IMR-90 (cell line): ENCODE data around the gene ODAD3. TPM values are rescaled to one million over a fixed set of nuclear protein-coding genes. Genes with fewer than 3 reads are reported as not detected.

ENCODE experiments used
- ATAC-seq: fragments of 200-7000 bp; cut with Tn5 transposase; 2 replicates; pipeline ENCODE4 v1.9.1; 2020; ENCODE audit warnings: low read depth, mild to moderate bottlenecking, moderate library complexity
- BruUV-seq: library from RNA; stranded (reverse); fragments of 400-500 nt; replicated peaks from 2 replicates; lab custom pipeline; 2021; lab: Mats Ljungman, UMichigan
- CTCF ChIA-PET: fragments of 300-600 bp; formaldehyde crosslinking; extraction: SDS; loops from one replicate; lab custom pipeline; 2021; ENCODE audit warnings: antibody characterized with exemption; lab: Yijun Ruan, JAX
- POLR2A ChIA-PET: fragments of 300-600 bp; sonication (Branson Sonifier 250); formaldehyde crosslinking; loops from one replicate; lab custom pipeline; 2022; ENCODE audit warnings: antibody characterized with exemption; ENCODE audit not compliant: unreplicated experiment; lab: Charles Lee
- DNase-seq: peaks from one replicate; pipeline ENCODE4 v3.0.0; 2013
- H2AFZ ChIP-seq: replicated peaks from 2 replicates; pipeline ENCODE3; 2013; ENCODE audit warnings: low read length, mild to moderate bottlenecking; ENCODE audit not compliant: poor library complexity
- H2AK5ac ChIP-seq: 2 replicates; pipeline ENCODE4 v1.6.1; 2013; ENCODE audit warnings: low read depth, low read length, inconsistent platforms
- H2AK9ac ChIP-seq: replicated peaks from 2 replicates; pipeline ENCODE3; 2013; ENCODE audit warnings: mild to moderate bottlenecking, low read depth, low read length, moderate library complexity; ENCODE audit not compliant: poor library complexity
- H2BK120ac ChIP-seq: 2 replicates; pipeline ENCODE4 v1.6.1; 2013; ENCODE audit warnings: low read depth, low read length, inconsistent platforms
- H2BK15ac ChIP-seq: 3 replicates; pipeline ENCODE4 v1.6.1; 2013; ENCODE audit warnings: low read depth, low read length, inconsistent platforms
- H2BK20ac ChIP-seq: 2 replicates; pipeline ENCODE4 v1.6.1; 2013; ENCODE audit warnings: low read depth, mild to moderate bottlenecking, inconsistent platforms, low read length, moderate library complexity
- H2BK5ac ChIP-seq: 2 replicates; pipeline ENCODE4 v1.6.1; 2013; ENCODE audit warnings: mild to moderate bottlenecking, low read depth, low read length, inconsistent platforms; ENCODE audit not compliant: poor library complexity, severe bottlenecking
- H3K14ac ChIP-seq: replicated peaks from 2 replicates; pipeline ENCODE4 v1.6.1; 2013; ENCODE audit warnings: low read depth, low read length, inconsistent platforms
- H3K18ac ChIP-seq: 2 replicates; pipeline ENCODE4 v1.6.1; 2013; ENCODE audit warnings: low read depth, low read length, control low read depth
- H3K23ac ChIP-seq: 2 replicates; pipeline ENCODE4 v1.6.1; 2013; ENCODE audit warnings: low read depth, low read length, inconsistent platforms
- H3K27ac ChIP-seq: 2 replicates; pipeline ENCODE4 v1.5.1; 2013; ENCODE audit warnings: mild to moderate bottlenecking, control low read depth, low read length; ENCODE audit not compliant: insufficient read depth
- H3K27me3 ChIP-seq: 2 replicates; pipeline ENCODE4 v1.6.1; 2013; ENCODE audit warnings: low read length; ENCODE audit not compliant: control insufficient read depth, insufficient read depth
- H3K36me3 ChIP-seq: 2 replicates; pipeline ENCODE4 v1.6.1; 2013; ENCODE audit warnings: low read length, mixed read lengths; ENCODE audit not compliant: control insufficient read depth, insufficient read depth
- H3K4ac ChIP-seq: 2 replicates; pipeline ENCODE4 v1.6.1; 2013; ENCODE audit warnings: low read depth, low read length, inconsistent platforms
- H3K4me1 ChIP-seq: 2 replicates; pipeline ENCODE4 v1.6.1; 2013; ENCODE audit warnings: low read length, mixed read lengths; ENCODE audit not compliant: control insufficient read depth, insufficient read depth
- H3K4me2 ChIP-seq: 2 replicates; pipeline ENCODE4 v1.6.1; 2013; ENCODE audit warnings: low read depth, mild to moderate bottlenecking, control low read depth, low read length, moderate library complexity
- H3K4me3 ChIP-seq: 2 replicates; pipeline ENCODE4 v1.5.1; 2013; ENCODE audit warnings: low read depth, mild to moderate bottlenecking, control low read depth, low read length, moderate library complexity; ENCODE audit not compliant: insufficient read depth
- H3K56ac ChIP-seq: 2 replicates; pipeline ENCODE4 v1.6.1; 2013; ENCODE audit warnings: low read length, inconsistent platforms; ENCODE audit not compliant: insufficient read depth; ENCODE audit errors: extremely low read depth
- H3K79me1 ChIP-seq, 2 experiments: 2 replicates each; pipeline ENCODE4 v1.6.1; 2013; ENCODE audit warnings: low read length in 2 of 2, inconsistent platforms in 1 of 2, low read depth in 1 of 2
- H3K9ac ChIP-seq: 2 replicates; pipeline ENCODE4 v1.6.1; 2013; ENCODE audit warnings: low read depth, low read length, control low read depth
- H3K9me1 ChIP-seq: 2 replicates; pipeline ENCODE4 v1.6.1; 2013; ENCODE audit warnings: low read length, inconsistent platforms; ENCODE audit not compliant: insufficient read depth
- H3K9me3 ChIP-seq: 2 replicates; pipeline ENCODE4 v1.6.1; 2013; ENCODE audit warnings: low read length; ENCODE audit not compliant: control insufficient read depth, insufficient read depth
- H4K20me1 ChIP-seq: 2 replicates; pipeline ENCODE4 v1.6.1; 2013; ENCODE audit warnings: low read length, inconsistent platforms; ENCODE audit not compliant: insufficient read depth
- H4K5ac ChIP-seq: 2 replicates; pipeline ENCODE4 v1.6.1; 2013; ENCODE audit warnings: mild to moderate bottlenecking, low read depth, low read length, control low read depth
- H4K8ac ChIP-seq, 2 experiments: 2 replicates each; pipeline ENCODE4 v1.6.1; 2013; ENCODE audit warnings: low read depth in 2 of 2, low read length in 2 of 2, control low read depth in 1 of 2, inconsistent platforms in 1 of 2
- H4K91ac ChIP-seq: 2 replicates; pipeline ENCODE4 v1.6.1; 2013; ENCODE audit warnings: low read depth, low read length, inconsistent platforms; ENCODE audit not compliant: insufficient read depth
- CEBPB ChIP-seq: IDR thresholded peaks from 2 replicates; pipeline ENCODE4 v1.6.1; 2012; ENCODE audit warnings: low read depth, low read length, improper control_type of control experiment
- MAZ ChIP-seq: IDR thresholded peaks from 2 replicates; pipeline ENCODE4 v1.6.1; 2012; ENCODE audit warnings: low read depth, mild to moderate bottlenecking, low read length, improper control_type of control experiment, moderate library complexity, borderline replicate concordance
- WGBS, 2 experiments: methylation state at CpG; one replicate each; pipeline versions ENCODE4 v1.1.5 to v1.1.7; 2013; ENCODE audit warnings: missing lambda C conversion rate in 2 of 2; ENCODE audit not compliant: insufficient read length in 1 of 2; ENCODE audit errors: extremely low coverage in 2 of 2; 5-methylcytosine and 5-hydroxymethylcytosine counted together
- dilution Hi-C: fragments of 300-500 bp; cut with HindIII; formaldehyde crosslinking; loops from one replicate; pipeline ENCODE4 v1.14.3; 2018; ENCODE audit warnings: low sequenced_read_pairs; ENCODE audit not compliant: unreplicated experiment
- in situ Hi-C: fragments of 300-500 bp; cut with MboI; formaldehyde crosslinking; loops from 3 replicates; pipeline ENCODE4 v1.14.3; 2019; ENCODE audit warnings: low sequenced_read_pairs, inconsistent platforms, mixed read lengths
- intact Hi-C: fragments of 100-400 bp; cut with micrococcal nuclease; formaldehyde crosslinking; loops from 2 replicates; pipeline ENCODE4 v1.10.0; 2022
- polyA plus RNA-seq, 3 experiments: library from polyadenylated mRNA; depleted of rRNA; stranded (reverse); fragments of >200 nt; gene quantifications; 2 replicates each; pipeline ENCODE4 v1.2.3, GENCODE V29; 2012; ENCODE audit warnings: low replicate concordance in 1 of 3
- total RNA-seq: library from RNA; depleted of rRNA; stranded (reverse); fragments of >200 nt; gene quantifications from 2 replicates; pipeline ENCODE4 v1.2.3, GENCODE V29; 2012

ODAD3 gene
- total and polyA plus RNA-seq, 2 of the 4 experiments (the other 2 are of a cell fraction): under 0.01 to 0.44 TPM

- H3K9me1 ChIP-seq: no peaks in the 10 kb centered on the region
- ATAC-seq (peak; percentile 22; the same call in 1 of the 2 replicates), DNase-seq (no peak)
- H4K91ac ChIP-seq: no peak overlapping the region
- H2AFZ ChIP-seq: peak overlapping the region; percentile 84
- no peak overlapping the region for H2BK5ac ChIP-seq
- ChIA-PET POLR2A (no interaction called here), CTCF (interaction anchor here (0.6 to 1.5 kb wide), 3 partner anchors 15 to 39 kb away, joined by 3 to 4 read pairs (median 3); partner anchors contain the start of genes ODAD3 and PRKCSH)
- no peak overlapping the region for H4K8ac ChIP-seq
- H3K9ac ChIP-seq: no peak overlapping the region
- H3K18ac ChIP-seq: no peak overlapping the region
- no peak overlapping the region for H4K5ac ChIP-seq
- no peak overlapping the region for H3K56ac ChIP-seq
- in situ Hi-C loops: no loop called here
- no peak overlapping the region for H3K4ac ChIP-seq
- H2AK9ac ChIP-seq: peak overlapping the region; percentile 61
- H3K9me3 ChIP-seq: no peaks in the 10 kb centered on the region
- H2BK20ac ChIP-seq: no peak overlapping the region
- 2% methylated on average over 7 of the region's 46 CpGs; no CpG with 5 or more reads in 1 of the 2 experiments for WGBS, 2 experiments
- H3K4me1 ChIP-seq: peaks cover 2% of the 10 kb centered on the region; the same call in 1 of the 2 replicates
- dilution Hi-C loops: no loop called here
- no peaks in the 10 kb centered on the region for H3K36me3 ChIP-seq
- no peak for TF ChIP-seq MAZ
- TF ChIP-seq CEBPB: peak; percentile 93
- H2BK120ac ChIP-seq: no peak overlapping the region
- peak overlapping the region; percentile 42; the same call in 1 of the 2 replicates for H3K4me2 ChIP-seq
- no peak overlapping the region for H2AK5ac ChIP-seq
- peaks cover 44% of the 10 kb centered on the region for H3K27me3 ChIP-seq
- no peak overlapping the region for H3K14ac ChIP-seq
- H4K20me1 ChIP-seq: no peaks in the 10 kb centered on the region
- intact Hi-C loops: loop anchor here (5.0 kb wide), 1 partner anchor 38 kb away; the partner anchor contains the start of gene EPOR
- H3K23ac ChIP-seq: no peak overlapping the region
- no TSS peak for BruUV-seq
- no peaks in the 10 kb centered on the region for H3K79me1 ChIP-seq
- H3K27ac ChIP-seq: no peak overlapping the region
- no peak overlapping the region for H2BK15ac ChIP-seq
- H3K4me3 ChIP-seq: no peak overlapping the region; the same call in 1 of the 2 replicates
Observed at GRCh38 chr19:11420429-11421370, 14.2 kb downstream of the ODAD3 start.
